GM18870 (cell line): Measurements from ENCODE around the gene FAM209A.
"Not testable (repeated sequence)": the region's sequence is repeated elsewhere in the genome, so short reads cannot be mapped to it uniquely, and the experiment has no call there.

Experiments
- ATAC-seq: cut with Tn5 transposase; IDR thresholded peaks from one replicate; pipeline ENCODE4 v1.9.1; 2021; ENCODE audit warnings: moderate library complexity; ENCODE audit not compliant: unreplicated experiment

The FAM209A gene

DNA sequence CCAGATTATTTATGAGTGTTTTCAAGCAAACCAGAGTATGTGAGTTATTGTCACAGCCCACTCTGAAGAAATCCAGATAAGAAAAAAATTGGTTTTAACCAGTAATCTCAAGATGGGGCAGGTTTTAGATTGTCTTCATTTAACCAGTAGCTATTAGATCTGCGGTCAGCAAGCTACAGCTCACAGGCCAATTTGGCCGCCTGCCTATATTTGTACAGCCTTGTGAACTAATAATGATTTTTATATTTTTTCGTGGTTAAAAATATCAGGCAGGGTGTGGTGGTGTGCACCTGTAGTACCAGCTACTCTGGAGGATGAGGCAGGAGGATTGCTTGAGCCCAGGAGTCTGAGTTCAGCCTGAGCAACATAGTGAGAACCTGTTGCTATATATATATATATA lies 13.5 kb downstream of the FAM209A start:
- no peak for ATAC-seq

DNA sequence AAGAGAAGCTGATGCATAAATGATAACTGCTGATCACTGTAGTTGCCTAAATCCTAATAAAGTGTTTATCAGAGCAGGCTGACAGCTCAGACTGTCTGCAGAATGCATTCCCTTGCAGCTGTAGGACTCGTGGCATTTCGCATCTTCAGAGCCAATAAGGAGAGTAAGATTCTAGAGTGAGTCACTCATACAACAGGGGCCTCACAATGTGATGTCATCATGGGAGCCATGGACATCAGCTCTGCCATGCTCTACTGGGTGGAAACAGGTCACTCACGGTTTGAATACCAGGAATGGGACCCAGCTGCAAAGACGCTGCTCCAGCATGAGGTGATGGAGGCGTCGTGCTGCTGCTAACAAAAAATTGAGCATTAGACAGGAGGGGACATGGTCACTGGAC lies 15.9 kb downstream of the FAM209A start:
- ATAC-seq: no peak

DNA sequence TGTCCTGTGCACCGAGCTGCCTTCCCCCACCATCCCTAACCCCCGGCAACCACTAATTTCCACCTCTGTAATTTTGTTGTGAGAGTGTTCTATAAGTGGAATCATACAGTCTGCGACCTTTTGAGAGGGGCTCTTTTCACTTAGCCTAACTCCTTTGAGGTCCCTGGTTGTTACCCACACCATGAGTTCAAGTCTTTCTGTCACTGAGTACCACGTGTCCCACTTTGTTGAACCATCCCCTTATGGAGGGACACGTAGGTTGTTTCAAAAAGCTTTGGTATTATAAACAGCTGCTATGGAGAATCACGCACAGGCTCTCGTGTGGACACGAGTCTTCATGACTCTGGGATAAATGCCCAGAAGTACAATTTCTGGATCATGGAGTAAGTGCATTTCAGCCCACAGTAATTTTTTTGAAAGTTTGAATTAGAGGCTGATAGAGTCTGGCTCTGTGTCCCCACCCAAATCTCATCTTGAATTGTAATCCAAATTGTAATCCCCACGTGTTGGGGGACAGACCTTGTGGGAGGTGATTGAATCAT lies 18.0 kb downstream of the FAM209A start:
- ATAC-seq: no peak

DNA sequence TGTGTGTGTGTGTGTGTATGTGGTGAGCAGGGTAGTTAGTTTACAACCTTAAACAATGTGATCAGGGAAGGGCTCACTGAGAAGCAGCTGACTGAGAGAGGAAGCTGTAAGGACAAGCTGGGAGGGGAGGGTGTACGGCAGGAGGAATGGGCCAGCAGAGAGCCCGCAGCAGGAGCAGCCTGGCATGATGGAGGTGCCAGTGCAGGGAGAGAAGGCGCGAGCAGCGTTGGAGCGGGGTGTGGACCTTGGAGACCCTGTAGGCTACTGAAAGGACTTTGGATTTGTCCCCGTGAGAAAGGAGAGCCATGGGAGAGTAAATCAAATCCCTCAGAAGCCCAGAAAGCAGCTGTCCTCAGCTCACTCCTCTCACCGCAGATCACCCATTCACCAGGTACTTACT lies 27.0 kb downstream of the FAM209A start:
- ATAC-seq: no peak

DNA sequence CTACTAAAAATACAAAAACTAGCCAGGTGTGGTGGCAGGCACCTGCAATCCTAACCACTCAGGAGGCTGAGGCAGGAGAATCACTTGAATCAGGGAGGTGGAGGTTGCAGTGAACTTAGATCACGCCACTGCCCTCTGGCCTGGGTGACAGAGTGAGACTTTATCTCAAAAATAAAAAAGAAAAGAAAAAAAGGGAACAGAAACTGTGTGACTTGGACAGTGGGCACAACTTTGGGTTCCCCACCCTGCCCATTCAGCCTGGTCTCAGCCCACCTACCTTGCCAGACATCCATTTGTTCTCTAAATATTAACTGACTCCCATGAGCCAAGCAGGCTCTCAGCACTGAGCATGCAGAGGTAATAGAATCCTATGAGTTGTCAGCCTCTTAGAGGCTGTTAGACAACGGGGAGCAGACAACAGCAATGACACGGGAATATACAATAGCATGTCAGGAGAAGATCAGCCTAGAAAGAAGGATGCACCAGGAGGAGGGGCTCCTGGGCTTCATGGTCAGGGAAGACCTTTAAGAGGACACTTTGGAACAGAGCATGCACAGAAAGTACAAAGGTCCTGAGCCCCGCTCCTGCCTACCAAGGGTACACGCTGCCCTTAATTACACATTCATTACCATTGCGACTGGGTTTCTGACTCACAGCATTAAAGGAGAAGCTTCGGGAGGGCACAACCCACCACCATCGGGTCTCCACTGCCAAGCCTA lies 28.5 kb downstream of the FAM209A start:
- ATAC-seq: peak; percentile 49

DNA sequence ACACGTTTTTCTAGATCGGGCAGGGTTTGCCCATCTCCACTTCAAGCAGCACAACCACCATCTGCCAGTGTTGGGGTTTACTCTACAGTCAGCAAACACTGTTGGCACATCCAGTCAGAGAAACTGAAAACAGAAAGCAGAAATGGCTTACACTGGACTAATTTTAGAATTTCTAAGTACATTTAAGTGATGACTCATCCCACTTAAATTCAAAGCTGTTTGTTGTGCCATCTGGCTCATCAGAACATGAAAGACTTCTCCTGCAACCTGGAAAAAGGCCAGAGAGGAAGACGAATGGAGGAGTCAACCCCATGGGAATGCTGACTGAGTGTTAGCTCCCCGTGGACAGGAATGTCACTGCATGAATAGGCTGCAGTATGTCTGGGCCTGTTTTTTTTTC lies 30.3 kb downstream of the FAM209A start:
- ATAC-seq: peak; percentile 88

DNA sequence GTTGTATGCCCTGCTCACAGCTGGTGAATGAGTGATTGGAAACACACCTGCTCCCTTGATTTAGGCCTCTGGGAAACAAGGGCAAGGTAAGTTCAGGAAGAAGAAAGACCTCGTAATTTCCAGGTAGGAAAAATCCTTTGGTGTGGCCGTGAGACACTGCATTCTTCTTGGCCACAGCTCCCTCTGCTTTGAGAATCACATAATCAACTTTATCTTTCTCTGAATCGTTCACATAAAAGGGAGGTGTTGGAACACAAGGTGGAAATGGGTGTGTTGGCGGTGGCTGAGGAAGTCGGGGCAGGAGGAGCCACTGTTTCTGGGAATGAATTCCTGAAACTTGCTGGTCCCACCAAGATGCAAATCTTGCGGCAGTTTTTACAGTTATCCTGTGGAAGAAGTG lies 34.4 kb downstream of the FAM209A start:
- no peak for ATAC-seq

DNA sequence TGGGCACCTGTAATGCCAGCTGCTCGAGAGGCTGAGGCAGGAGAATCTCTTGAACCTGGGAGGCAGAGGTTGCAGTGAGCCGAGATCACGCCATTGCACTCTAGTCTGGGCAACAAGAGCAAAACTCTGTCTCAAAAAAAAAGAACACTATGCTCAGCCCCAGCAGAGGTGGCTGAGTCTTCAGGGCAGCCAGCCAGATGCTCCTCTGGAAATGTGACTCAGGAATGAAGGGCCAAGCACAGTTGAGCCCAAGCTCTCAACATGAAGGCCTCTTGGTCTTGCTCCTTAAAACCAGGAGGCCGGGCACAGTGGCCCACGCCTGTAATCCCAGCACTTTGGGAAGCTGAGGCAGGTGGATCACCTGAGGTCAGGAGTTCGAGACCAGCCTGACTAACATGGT lies 40.0 kb downstream of the FAM209A start:
- not testable (repeated sequence) for ATAC-seq

DNA sequence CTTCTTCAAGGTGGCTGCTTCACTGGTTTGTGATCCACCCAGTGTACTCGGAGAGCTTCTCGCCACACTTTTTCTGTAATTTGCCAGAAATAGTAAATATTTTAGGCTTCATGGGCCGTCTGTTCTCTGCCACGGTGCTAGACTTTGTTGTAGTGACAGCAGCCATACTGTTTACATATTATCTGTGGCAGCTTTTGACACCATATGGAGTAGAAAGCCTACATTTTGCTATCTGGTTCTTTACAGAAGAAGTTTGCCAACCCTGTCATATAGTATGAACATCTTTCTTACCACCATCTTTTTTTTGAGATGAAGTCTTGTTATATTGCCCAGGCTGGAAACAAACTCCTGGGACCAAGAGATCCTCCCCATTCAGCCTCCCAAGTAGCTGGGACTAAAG lies 41.0 kb downstream of the FAM209A start:
- ATAC-seq: no peak

DNA sequence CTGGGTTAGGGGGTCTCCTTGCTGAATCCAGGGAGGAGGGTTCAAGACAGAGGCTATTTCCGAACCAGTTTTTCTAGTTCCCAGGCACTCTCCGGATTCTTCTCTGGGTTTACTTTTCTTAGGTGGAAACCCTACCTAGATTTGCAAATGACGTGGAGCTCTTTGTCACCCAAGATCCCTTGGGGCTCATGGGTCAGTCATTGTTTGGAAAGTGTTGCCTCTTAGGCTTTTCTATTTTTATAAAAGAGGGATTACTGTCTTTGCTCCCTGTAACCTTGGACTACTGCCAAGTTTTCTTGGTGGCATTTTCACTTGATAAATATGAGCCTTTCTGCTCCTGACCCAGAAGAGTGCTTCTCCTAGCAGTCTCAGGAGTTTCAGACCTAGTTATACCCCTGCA lies 42.1 kb downstream of the FAM209A start:
- no peak for ATAC-seq

DNA sequence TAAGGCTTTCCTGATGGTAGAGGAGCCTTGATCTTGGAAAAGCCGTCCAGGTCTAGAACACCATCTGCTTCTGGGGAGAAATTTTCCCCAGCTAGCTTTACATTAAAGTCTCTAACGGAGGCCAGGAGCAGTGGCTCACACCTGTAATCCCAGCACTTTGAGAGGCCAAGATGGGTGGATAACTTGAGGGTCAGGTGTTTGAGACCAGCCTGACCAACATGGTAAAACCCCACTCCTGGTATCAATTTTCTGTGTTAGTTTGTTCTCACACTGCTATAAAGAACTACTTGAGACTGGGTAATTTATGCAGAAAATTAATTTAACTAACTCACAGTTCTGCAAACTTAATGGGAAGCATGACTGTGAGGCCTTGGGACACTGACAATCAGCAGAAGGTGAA lies 46.3 kb downstream of the FAM209A start:
- no peak for ATAC-seq

DNA sequence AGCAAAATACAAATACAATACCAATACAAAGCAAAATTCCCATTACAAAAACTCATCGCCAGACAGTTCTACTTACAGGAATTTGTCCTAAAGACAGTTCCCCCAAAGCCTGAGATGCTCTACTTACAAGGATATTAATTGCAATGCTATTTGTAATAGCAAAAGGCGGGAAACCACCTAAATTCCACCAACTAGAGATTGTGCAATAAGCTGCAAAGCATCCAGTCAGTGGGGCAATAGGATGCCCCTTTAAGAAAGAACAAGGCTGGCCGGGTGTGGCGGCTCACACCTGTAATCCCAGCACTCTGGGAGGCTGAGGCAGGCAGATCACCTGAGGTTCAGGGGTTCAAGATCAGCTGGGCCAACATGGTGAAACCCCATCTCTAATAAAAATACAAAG lies 47.6 kb downstream of the FAM209A start:
- no peak for ATAC-seq

DNA sequence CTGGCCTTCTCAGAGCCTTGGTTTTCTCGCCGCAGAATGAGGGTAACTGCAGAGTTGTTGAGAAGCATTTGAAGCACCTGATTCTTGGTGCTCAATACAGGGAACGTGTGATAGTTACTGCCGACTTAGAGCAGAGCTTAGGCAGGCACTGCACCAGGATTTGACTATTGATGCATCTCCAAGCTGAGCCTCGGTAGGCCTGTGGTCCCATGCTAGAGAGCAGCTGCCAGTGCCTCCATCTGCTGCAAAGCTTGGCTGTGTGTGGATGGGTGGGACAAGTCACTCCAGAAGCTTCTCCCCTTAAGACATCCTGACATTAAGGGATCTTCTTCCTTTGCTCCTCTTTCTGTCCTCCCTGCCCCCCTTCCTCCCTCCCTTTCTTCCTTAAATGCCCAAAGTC lies 49.4 kb downstream of the FAM209A start:
- no peak for ATAC-seq

DNA sequence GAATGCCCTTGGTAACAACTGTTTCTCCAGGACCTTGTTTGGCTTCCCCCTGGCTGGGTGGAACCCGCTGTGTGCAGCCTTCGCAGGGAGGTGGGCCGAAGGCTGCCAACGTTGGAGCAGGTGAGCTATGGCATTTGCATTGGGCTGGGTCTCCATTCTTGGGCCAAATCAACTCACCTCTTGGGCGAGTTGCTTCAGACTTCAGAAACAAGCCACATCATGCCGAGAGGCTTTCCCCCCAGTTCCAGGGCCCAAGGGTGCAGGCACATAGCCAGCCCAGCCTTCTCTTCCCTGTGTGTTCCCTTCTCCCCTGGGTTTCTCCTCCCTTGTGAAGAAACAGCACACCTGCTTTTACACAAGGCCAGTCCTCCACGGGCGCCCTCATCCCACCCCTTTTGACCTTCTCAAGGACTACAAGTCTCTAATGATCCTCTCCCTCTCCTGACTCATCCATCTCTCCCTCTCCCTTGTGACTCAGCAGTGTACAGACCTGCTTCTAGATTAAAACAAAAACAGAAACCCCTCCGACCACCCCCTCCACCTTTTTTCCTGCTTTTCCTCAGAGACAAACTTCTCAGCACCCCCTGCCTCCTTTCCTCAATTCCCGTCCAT lies 50.1 kb downstream of the FAM209A start:
- ATAC-seq: no peak

DNA sequence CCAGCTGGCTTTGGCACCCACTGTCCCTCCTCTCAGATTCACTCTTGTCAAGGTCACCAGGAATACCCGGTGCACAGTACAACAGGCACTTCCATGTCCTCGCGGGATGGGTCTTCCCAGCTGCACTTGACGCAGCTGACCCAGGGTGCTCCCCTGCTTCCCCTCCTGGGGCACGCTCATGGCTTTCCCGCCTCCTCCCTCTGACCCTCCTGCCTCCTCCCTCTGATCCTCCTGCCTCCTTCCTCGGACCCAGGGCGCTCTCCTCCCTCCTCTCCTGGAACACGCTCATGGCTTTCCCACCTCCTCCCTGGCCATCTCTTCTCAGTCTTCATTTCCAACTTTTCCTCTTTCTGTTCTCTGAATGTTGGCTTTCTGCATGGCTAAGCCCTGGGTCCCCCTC lies 50.6 kb downstream of the FAM209A start:
- no peak for ATAC-seq
